Measurements from ENCODE around the gene PTPRJ.

- TF ChIP-seq CTCF (IDR thresholded peaks at IDR 0.05; ENCODE audit: insufficient read depth, low read depth, low read length) (peak; percentile 40), EZH2 (IDR thresholded peaks at IDR 0.05; ENCODE audit: insufficient read depth, low read length) (no peak)
Observed at GRCh38 chr11:48109046-48109666, 128.8 kb downstream of the PTPRJ start.

Measured in astrocyte (in vitro differentiated cells and primary cell).